GM19193 (cell line): Measurements from ENCODE around the gene SNAP47.

Experiments
- POLR2A ChIP-seq: IDR thresholded peaks from 4 replicates; pipeline ENCODE4 v1.6.1; 2011; ENCODE audit not compliant: insufficient read depth, insufficient read length; ENCODE audit errors: extremely low read depth

Gene SNAP47

GRCh38 chr1:227729881-227730629, 5.2 kb upstream of the SNAP47 start:
- TF ChIP-seq POLR2A = peak; percentile 5

GRCh38 chr1:227730630-227731151, 4.5 kb upstream of the SNAP47 start:
- no peak for TF ChIP-seq POLR2A

- TF ChIP-seq POLR2A = no peak
Observed at GRCh38 chr1:227731241-227731677, 4.0 kb upstream of the SNAP47 start.

- no peak for TF ChIP-seq POLR2A
Observed at GRCh38 chr1:227731696-227732585, 3.3 kb upstream of the SNAP47 start.

GRCh38 chr1:227732586-227733308, 2.5 kb upstream of the SNAP47 start:
- TF ChIP-seq POLR2A = no peak

- no peak for TF ChIP-seq POLR2A
Observed at GRCh38 chr1:227733309-227733705, 1.9 kb upstream of the SNAP47 start.

GRCh38 chr1:227733751-227734545, 1.3 kb upstream of the SNAP47 start:
- TF ChIP-seq POLR2A = no peak

- no peak for TF ChIP-seq POLR2A
Observed at GRCh38 chr1:227734546-227734855, 734 bp upstream of the SNAP47 start.

- no peak for TF ChIP-seq POLR2A
Observed at GRCh38 chr1:227735539-227736285, 477 bp downstream of the SNAP47 start.

- TF ChIP-seq POLR2A = no peak
Observed at GRCh38 chr1:227736814-227737432, 1.7 kb downstream of the SNAP47 start.

GRCh38 chr1:227738820-227739219, 3.6 kb downstream of the SNAP47 start:
- no peak for TF ChIP-seq POLR2A

GRCh38 chr1:227739636-227740035, 4.4 kb downstream of the SNAP47 start:
- TF ChIP-seq POLR2A = no peak

GRCh38 chr1:227740401-227740960, 5.2 kb downstream of the SNAP47 start:
- TF ChIP-seq POLR2A = no peak
